Endothelial cell (in vitro differentiated cells): ENCODE results near the gene FBP1. TPM values are rescaled to one million over a fixed set of nuclear protein-coding genes. Genes with fewer than 3 reads are reported as not detected.
A peak's percentile ranks its signal among the peaks of the same experiment; 100 is the strongest.

Experiments
- DNase-seq: peaks from one replicate; pipeline ENCODE4 v3.0.0; 2021; ENCODE audit warnings: low spot score
- H3K27ac Mint-ChIP-seq: one replicate; pipeline ENCODE4 v1.8.0; 2021; ENCODE audit warnings: mixed read lengths, inconsistent platforms; ENCODE audit not compliant: unreplicated experiment
- H3K27me3 Mint-ChIP-seq: one replicate; pipeline ENCODE4 v1.8.0; 2021; ENCODE audit warnings: mild to moderate bottlenecking, moderate library complexity, mixed read lengths, inconsistent platforms; ENCODE audit not compliant: unreplicated experiment
- H3K36me3 Mint-ChIP-seq: one replicate; pipeline ENCODE4 v1.8.0; 2021; ENCODE audit warnings: mild to moderate bottlenecking, low read depth, mixed read lengths, inconsistent platforms; ENCODE audit not compliant: unreplicated experiment
- H3K4me1 Mint-ChIP-seq: one replicate; pipeline ENCODE4 v1.8.0; 2021; ENCODE audit warnings: mild to moderate bottlenecking, mixed read lengths, inconsistent platforms; ENCODE audit not compliant: unreplicated experiment
- H3K4me3 Mint-ChIP-seq: one replicate; pipeline ENCODE4 v1.8.0; 2021; ENCODE audit warnings: mild to moderate bottlenecking, mixed read lengths, inconsistent platforms; ENCODE audit not compliant: unreplicated experiment
- H3K9me3 Mint-ChIP-seq: one replicate; pipeline ENCODE4 v1.8.0; 2021; ENCODE audit warnings: mixed read lengths, inconsistent platforms; ENCODE audit not compliant: unreplicated experiment
- total RNA-seq: library from RNA; stranded (reverse); fragmentation: NEBNext Ultra II Directional; extraction: Animal tissue kit (Norgen Biotek cat#: 25700); gene quantifications from one replicate; pipeline ENCODE4 v1.2.1, GENCODE V29; 2021; ENCODE audit not compliant: unreplicated experiment
- TF ChIP-seq, protein P1 (sequence below): fragments of 200-600 bp; sonication (generic); IDR thresholded peaks from one replicate; pipeline ENCODE4 v1.5.0; 2021; ENCODE audit warnings: antibody characterized with exemption; ENCODE audit not compliant: unreplicated experiment

Gene FBP1
- total RNA-seq, 1 donor from 2014 or later = not detected

DNA sequence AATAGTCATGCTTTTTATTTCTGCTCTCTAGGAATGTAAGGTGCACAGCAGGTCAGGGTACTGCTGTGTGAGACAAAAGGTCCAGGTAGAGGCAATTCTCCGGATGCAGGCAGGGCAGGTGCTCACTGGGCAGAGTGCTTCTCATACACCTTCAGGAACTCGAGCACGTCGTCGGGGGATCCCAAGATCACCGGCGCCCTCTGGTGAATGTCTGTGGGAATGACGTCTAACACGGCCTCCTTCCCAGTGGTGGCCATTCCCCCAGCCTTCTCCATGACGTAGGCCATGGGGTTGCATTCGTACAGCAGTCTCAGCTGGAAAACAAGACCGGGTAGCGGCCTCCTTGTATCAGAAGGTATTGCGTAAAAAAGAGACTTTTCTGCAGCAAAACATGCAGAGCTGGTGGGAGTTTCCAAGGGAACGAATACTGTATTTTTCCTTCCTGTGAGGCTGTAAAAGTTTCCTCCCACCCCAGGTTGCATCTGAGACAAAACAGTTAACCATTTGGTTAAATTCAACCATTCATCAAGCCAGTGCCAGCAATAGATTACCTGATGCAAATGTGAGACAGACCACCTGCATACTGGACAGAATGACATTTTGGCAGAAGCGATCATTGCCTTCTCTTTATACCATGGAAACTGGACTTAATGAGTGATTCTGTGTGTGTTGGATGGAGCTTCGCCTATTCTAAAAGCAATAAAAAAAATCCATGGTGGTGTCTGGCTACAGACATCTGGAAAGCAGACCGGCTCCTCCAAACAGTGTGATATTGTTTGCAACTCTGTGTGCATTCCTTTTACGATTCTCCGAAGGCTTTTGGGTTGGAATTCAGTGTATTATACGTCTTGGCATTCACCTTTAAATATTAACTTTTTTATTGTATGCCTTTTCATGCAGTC is 35.8 kb downstream of the FBP1 start:
- TF ChIP-seq, protein P1, sequence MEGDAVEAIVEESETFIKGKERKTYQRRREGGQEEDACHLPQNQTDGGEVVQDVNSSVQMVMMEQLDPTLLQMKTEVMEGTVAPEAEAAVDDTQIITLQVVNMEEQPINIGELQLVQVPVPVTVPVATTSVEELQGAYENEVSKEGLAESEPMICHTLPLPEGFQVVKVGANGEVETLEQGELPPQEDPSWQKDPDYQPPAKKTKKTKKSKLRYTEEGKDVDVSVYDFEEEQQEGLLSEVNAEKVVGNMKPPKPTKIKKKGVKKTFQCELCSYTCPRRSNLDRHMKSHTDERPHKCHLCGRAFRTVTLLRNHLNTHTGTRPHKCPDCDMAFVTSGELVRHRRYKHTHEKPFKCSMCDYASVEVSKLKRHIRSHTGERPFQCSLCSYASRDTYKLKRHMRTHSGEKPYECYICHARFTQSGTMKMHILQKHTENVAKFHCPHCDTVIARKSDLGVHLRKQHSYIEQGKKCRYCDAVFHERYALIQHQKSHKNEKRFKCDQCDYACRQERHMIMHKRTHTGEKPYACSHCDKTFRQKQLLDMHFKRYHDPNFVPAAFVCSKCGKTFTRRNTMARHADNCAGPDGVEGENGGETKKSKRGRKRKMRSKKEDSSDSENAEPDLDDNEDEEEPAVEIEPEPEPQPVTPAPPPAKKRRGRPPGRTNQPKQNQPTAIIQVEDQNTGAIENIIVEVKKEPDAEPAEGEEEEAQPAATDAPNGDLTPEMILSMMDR = peak; percentile 63
- no peak overlapping the region for H3K4me3 Mint-ChIP-seq
- peaks cover 8% of the 10 kb centered on the region for H3K27me3 Mint-ChIP-seq
- DNase-seq = peak; percentile 78
- no peak overlapping the region for H3K27ac Mint-ChIP-seq
- no peaks in the 10 kb centered on the region for H3K36me3 Mint-ChIP-seq
- no peaks in the 10 kb centered on the region for H3K9me3 Mint-ChIP-seq
- peaks cover 10% of the 10 kb centered on the region for H3K4me1 Mint-ChIP-seq

DNA sequence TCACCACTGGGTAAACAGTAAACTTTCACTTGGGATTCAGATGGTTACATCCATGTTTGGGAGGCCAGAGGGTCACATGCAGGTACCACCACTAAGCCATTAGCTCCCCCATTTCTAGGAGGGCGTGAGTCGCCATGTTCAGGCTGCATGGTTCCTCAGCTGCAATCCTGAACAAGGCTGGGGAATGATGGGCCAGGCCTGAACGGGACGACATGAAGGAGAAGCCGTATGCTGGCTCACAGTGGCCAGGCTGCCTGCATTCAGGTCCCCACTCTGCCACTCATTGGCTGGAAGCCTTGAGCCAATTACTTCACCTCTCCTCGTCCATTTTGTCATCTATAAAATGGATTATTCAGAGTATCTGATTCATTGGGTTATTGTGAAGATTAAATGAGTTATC is 36.7 kb downstream of the FBP1 start:
- peaks cover 6% of the 10 kb centered on the region for H3K4me1 Mint-ChIP-seq
- TF ChIP-seq, protein P1 = no peak
- no peak overlapping the region for H3K27ac Mint-ChIP-seq
- H3K36me3 Mint-ChIP-seq = no peaks in the 10 kb centered on the region
- peaks cover 8% of the 10 kb centered on the region for H3K27me3 Mint-ChIP-seq
- DNase-seq = no peak
- H3K4me3 Mint-ChIP-seq = no peak overlapping the region
- H3K9me3 Mint-ChIP-seq = no peaks in the 10 kb centered on the region

DNA sequence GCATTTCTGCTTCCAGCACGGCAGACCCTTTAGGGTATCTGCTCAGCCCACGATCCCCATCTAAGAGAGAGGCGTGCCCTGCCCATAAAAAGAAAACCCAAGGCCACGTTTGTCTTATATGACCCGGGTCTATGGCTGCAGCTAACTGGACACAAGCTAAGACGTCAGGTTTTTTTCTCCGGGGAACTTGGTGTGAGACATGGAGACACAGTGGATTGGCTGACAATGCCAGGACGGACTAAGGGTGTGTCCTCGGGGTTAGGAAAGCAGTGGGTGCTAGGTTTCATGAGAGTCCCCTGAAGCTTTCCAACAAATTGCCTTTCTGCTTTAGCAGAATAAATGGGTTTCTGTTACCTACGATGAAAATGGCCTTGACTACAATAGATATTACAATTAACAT is 38.6 kb downstream of the FBP1 start:
- H3K9me3 Mint-ChIP-seq = no peaks in the 10 kb centered on the region
- H3K36me3 Mint-ChIP-seq = no peaks in the 10 kb centered on the region
- DNase-seq = no peak
- H3K4me1 Mint-ChIP-seq = peaks cover 6% of the 10 kb centered on the region
- TF ChIP-seq, protein P1 = no peak
- H3K27ac Mint-ChIP-seq = no peak overlapping the region
- peaks cover 3% of the 10 kb centered on the region for H3K27me3 Mint-ChIP-seq
- no peak overlapping the region for H3K4me3 Mint-ChIP-seq

DNA sequence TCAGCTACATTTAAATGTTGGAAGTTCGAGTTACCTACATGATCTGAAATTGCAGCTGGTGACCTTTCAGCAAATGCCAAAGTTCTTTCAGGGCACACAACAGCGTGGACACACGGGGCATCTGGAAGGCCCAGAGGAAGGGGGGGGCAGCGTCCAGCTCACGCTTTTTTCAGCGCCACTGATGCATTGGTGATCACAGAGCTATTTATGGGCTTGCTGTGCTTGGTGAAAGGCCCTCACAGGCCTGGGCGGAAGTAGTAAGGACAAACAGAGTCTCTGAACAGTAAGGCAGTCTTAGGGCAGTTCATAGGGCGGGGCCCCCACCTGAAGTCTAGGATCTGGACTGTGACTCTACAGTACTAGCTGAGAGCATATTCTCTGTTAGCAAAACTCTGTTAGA is 39.1 kb downstream of the FBP1 start:
- H3K4me1 Mint-ChIP-seq = peaks cover 6% of the 10 kb centered on the region
- H3K36me3 Mint-ChIP-seq = no peaks in the 10 kb centered on the region
- TF ChIP-seq, protein P1 = no peak
- no peak overlapping the region for H3K27ac Mint-ChIP-seq
- H3K9me3 Mint-ChIP-seq = no peaks in the 10 kb centered on the region
- H3K27me3 Mint-ChIP-seq = peaks cover 2% of the 10 kb centered on the region
- no peak for DNase-seq
- H3K4me3 Mint-ChIP-seq = no peak overlapping the region

DNA sequence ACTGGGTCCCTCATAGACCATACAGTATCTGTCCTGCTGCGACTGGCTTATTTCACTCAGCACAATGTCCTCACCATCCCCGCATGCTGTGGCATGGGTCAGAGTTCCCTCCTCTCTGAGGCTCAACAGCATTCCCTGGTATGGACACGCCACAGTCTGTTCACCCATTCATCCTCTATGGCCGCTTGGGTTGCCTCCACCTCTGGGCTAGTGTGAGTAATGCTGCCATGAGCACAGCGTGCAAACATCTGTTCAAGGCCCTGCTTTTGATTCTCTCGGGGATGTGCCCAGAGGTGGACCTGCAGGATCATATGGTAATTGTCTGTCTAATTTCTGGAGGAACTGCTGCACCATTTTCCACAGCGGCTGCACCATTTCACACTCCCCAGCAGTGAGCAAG is 40.2 kb downstream of the FBP1 start:
- Mint-ChIP-seq H3K27me3 (peaks cover 2% of the 10 kb centered on the region), H3K27ac (no peak overlapping the region), H3K4me3 (no peak overlapping the region), H3K4me1 (peaks cover 6% of the 10 kb centered on the region), H3K9me3 (no peaks in the 10 kb centered on the region), H3K36me3 (no peaks in the 10 kb centered on the region)
- DNase-seq = no peak
- TF ChIP-seq, protein P1 = no peak
